ENCODE data around the gene SEC31A.

DNA sequence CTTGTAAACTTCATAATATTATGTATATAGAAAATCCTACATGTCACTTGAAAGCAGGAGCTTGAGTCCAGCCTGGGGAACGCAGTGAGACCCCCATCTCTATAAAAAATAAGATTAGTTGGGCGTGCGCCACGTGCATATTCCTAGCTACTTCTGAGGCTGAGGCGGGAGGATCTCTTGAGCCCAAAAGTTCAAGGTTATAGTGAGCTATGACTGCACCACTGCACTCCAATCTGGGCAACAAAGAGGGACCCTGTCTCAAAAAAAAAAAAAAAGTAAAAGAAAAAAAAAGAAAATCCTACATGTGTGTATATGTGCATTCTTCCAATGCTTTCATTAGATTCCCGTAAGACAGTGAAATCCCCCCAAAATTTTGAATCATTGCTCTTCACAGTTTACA is 1.7 kb downstream of the SEC31A start:
- TF ChIP-seq ZNF274 (IDR thresholded peaks at IDR 0.05; ENCODE audit: low read depth, low read length) (no peak), YY1 (IDR thresholded peaks at IDR 0.05; ENCODE audit: insufficient read depth, insufficient read length) (no peak)

All from NT2/D1 (cell line).